Uterus (tissue), 2 donors: ENCODE results near the gene MSRB1.

Experiments
- POLR2A ChIP-seq, 2 donors: fragments of 450-650 bp; IDR thresholded peaks; one replicate each; pipeline ENCODE4 v1.6.1; 2016; ENCODE audit warnings: antibody characterized with exemption in 2 of 2, mild to moderate bottlenecking in 1 of 2, moderate library complexity in 1 of 2
- TF ChIP-seq, protein P1 (sequence below), 4 experiments: fragments of 200-600 bp in 2 of 4; fragments of 450-650 bp in 2 of 4; sonication (generic) in 2 of 4; IDR thresholded peaks; one replicate each; pipeline ENCODE4 v1.5.1; 2016 to 2019; ENCODE audit warnings: antibody characterized with exemption in 4 of 4, mild to moderate bottlenecking in 2 of 4, moderate library complexity in 1 of 4

DNA sequence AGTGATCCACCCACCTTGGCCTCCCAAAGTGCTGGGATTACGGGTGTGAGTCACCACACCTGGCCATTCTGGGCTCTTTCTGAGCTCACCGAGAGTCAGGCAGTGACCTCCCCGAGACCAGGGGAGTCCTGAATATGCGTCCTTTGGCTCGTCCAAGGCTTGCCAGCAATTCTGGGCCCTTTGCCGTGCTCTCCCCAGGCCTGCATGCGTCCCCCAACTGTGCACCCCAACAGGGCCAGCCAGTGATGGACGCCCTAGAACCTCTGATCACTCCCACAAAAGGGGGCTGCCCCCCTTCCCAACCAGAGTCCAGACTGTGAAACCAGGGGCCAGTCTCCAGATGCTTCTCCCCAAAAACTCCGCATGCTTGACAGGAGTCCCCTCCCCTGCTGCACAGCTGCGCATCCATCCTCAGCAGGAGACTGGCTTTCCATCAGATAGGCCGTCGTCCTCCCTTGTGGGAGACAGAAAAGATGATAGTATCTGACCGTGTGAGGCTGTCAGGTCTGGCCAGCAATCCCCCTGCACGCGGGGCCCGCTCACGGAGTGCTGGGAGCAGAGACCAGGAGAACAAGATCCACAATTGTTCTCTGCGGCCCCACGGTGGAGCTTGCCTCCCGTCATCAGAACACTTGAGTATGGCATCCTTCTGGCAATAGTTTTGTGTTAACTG, 40.3 kb downstream of the MSRB1 start:
- TF ChIP-seq, protein P1, sequence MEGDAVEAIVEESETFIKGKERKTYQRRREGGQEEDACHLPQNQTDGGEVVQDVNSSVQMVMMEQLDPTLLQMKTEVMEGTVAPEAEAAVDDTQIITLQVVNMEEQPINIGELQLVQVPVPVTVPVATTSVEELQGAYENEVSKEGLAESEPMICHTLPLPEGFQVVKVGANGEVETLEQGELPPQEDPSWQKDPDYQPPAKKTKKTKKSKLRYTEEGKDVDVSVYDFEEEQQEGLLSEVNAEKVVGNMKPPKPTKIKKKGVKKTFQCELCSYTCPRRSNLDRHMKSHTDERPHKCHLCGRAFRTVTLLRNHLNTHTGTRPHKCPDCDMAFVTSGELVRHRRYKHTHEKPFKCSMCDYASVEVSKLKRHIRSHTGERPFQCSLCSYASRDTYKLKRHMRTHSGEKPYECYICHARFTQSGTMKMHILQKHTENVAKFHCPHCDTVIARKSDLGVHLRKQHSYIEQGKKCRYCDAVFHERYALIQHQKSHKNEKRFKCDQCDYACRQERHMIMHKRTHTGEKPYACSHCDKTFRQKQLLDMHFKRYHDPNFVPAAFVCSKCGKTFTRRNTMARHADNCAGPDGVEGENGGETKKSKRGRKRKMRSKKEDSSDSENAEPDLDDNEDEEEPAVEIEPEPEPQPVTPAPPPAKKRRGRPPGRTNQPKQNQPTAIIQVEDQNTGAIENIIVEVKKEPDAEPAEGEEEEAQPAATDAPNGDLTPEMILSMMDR (IDR thresholded peaks at IDR 0.05), result no peak
- no peak for TF ChIP-seq POLR2A (IDR thresholded peaks at IDR 0.05)
